ENCODE results near the gene UBAC1. TPM values are rescaled to one million over a fixed set of nuclear protein-coding genes. Genes with fewer than 3 reads are reported as not detected.

Gene UBAC1
- total RNA-seq, 4 donors from 2014 or later = 48.6 to 61.4 (median 55.9) TPM

DNA sequence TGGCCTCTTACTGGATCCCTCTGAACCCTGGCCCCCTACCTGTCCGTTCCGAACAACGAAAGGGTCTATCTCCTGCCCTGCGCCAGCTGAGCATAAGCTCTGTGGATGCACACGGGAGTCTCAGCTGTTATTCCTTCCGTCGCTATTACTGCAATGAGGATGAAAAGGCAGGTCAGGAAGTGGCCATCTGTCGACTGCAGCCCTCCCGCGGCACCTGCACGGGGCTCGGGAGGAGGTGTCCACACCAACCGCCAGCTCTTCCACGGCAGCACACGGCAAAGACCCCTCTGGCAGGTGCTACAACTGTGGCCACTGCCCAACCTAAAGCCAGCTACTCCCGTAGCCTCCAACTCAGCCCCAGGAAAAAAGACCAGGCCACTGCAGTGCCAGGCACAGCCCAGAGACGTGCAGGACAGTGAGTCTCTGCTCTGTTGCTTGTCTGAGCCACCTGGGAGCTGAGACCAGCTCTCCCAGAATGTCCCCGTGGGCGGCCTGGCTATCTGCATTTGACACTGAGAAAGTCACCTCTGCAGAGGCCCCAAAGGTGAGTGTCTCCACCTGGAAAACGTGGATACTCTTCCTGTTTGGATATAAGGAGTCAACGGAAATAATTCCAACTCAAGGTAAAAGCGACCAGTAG lies 72.9 kb downstream of the UBAC1 start:
- WGBS, 2 donors = 82 to 90% methylated on average over 21 to 22 of the region's 22 CpGs
- Histone ChIP-seq H3K4me3 (no peak overlapping the region), H3K27me3 (no peaks in the 10 kb centered on the region), H3K4me1 (peaks cover 0 to 74% (median 24%) of the 10 kb centered on the region in 4 donors), H3K36me3 (no peaks in the 10 kb centered on the region), H3K27ac (no peak overlapping the region), H3K9me3 (no peaks in the 10 kb centered on the region)
- TF ChIP-seq CTCF (IDR thresholded peaks at IDR 0.05) (no peak), EP300 (IDR thresholded peaks at IDR 0.05) (no peak), POLR2A (IDR thresholded peaks at IDR 0.05) (no peak)
- DNase-seq (ENCODE audit: low spot score in 2 of 2) = no peak

GRCh38 chr9:135887585-135888050 lies 73.6 kb downstream of the UBAC1 start:
- TF ChIP-seq POLR2A (IDR thresholded peaks at IDR 0.05) = no peak
- TF ChIP-seq EP300 (IDR thresholded peaks at IDR 0.05) = no peak
- no peak for TF ChIP-seq CTCF (IDR thresholded peaks at IDR 0.05)
- Histone ChIP-seq H3K27me3 (no peaks in the 10 kb centered on the region), H3K36me3 (peaks cover 0 to 2% (median 0%) of the 10 kb centered on the region in 3 donors), H3K4me1 (peaks cover 0 to 73% (median 24%) of the 10 kb centered on the region in 4 donors), H3K4me3 (peak overlapping the region in 1 of 4 donors; percentile 6), H3K9me3 (no peaks in the 10 kb centered on the region), H3K27ac (no peak overlapping the region)
- DNase-seq (ENCODE audit: low spot score in 2 of 2) = no peak
- WGBS, 2 donors = 34 to 50% methylated on average over 12 of the region's 12 CpGs

DNA sequence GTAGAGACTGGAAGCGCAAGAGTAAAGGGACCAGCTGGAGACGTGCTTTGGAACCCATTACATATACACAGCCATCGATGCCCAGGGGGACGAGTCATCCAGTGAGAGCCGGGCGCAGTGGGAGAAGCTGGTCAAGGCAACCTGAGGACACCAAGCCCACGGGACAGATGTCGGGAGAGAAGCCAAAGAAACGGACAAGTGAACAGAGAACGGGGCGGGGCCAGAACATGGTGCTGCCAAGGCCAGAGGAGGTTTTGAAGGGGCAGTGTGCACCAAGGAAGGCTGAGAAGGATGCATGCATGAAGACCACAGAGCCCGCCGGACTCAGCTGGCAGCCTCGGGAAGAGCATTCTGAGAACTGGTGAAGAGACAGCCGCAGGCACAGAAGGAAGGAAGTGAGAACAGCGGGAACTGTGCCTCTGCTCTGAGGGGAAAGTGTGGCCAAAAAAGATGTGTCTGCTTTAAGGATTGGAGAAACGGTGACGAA lies 74.1 kb downstream of the UBAC1 start:
- TF ChIP-seq POLR2A (IDR thresholded peaks at IDR 0.05) (no peak), CTCF (IDR thresholded peaks at IDR 0.05) (no peak), EP300 (IDR thresholded peaks at IDR 0.05) (no peak)
- Histone ChIP-seq H3K4me1 (peaks cover 0 to 73% (median 24%) of the 10 kb centered on the region in 4 donors), H3K9me3 (no peaks in the 10 kb centered on the region), H3K27ac (no peak overlapping the region), H3K4me3 (peak overlapping the region in 1 of 4 donors; percentile 6), H3K27me3 (no peaks in the 10 kb centered on the region), H3K36me3 (peaks cover 0 to 8% (median 0%) of the 10 kb centered on the region in 3 donors)
- no peak for DNase-seq (ENCODE audit: low spot score in 2 of 2)
- WGBS, 2 donors = 58 to 65% methylated on average over 18 of the region's 18 CpGs

GRCh38 chr9:135886147-135886981 lies 74.8 kb downstream of the UBAC1 start:
- Histone ChIP-seq H3K27me3 (no peaks in the 10 kb centered on the region), H3K36me3 (peaks cover 0 to 15% (median 0%) of the 10 kb centered on the region in 3 donors), H3K27ac (no peak overlapping the region), H3K4me3 (no peak overlapping the region), H3K9me3 (no peaks in the 10 kb centered on the region), H3K4me1 (peaks cover 0 to 73% (median 24%) of the 10 kb centered on the region in 4 donors)
- no peak for DNase-seq (ENCODE audit: low spot score in 2 of 2)
- TF ChIP-seq POLR2A (IDR thresholded peaks at IDR 0.05) (no peak), EP300 (IDR thresholded peaks at IDR 0.05) (no peak), CTCF (IDR thresholded peaks at IDR 0.05) (no peak)
- 80% methylated on average over 21 of the region's 21 CpGs for WGBS, 2 donors
